Endothelial cell of umbilical vein (primary cell): ENCODE data around the gene CLIP1.

ENCODE experiments used
- CTCF ChIP-seq, 2 donors: IDR thresholded peaks; 1 replicate in 1 of 2; 2 replicates in 1 of 2; pipeline ENCODE4 v1.5.1; 2011; ENCODE audit warnings: low read length in 2 of 2, mild to moderate bottlenecking in 2 of 2, moderate library complexity in 2 of 2, control low read depth in 1 of 2, inconsistent platforms in 1 of 2, low read depth in 1 of 2; ENCODE audit not compliant: insufficient read depth in 1 of 2; ENCODE audit errors: extremely low read depth in 1 of 2
- EZH2 ChIP-seq: IDR thresholded peaks from 2 replicates; pipeline ENCODE4 v1.6.1; 2012; ENCODE audit warnings: borderline replicate concordance, low read depth, mild to moderate bottlenecking, moderate library complexity, low read length, inconsistent platforms; ENCODE audit not compliant: severe bottlenecking
- FOS ChIP-seq: IDR thresholded peaks from 2 replicates; pipeline ENCODE4 v1.6.1; 2011; ENCODE audit warnings: mild to moderate bottlenecking, low read length, moderate library complexity, borderline replicate concordance; ENCODE audit not compliant: insufficient read depth
- GATA2 ChIP-seq: IDR thresholded peaks from 2 replicates; pipeline ENCODE4 v1.7.0; 2011; ENCODE audit warnings: low read depth, mild to moderate bottlenecking, moderate library complexity, mixed read lengths, low read length; ENCODE audit not compliant: insufficient read length, insufficient read depth
- MAX ChIP-seq: IDR thresholded peaks from 2 replicates; pipeline ENCODE4 v1.6.1; 2011; ENCODE audit not compliant: insufficient read depth, insufficient read length
- MYC ChIP-seq: IDR thresholded peaks from one replicate; pipeline ENCODE4 v1.6.1; 2011; ENCODE audit warnings: mild to moderate bottlenecking, low read depth, low read length
- POLR2A ChIP-seq: IDR thresholded peaks from 2 replicates; pipeline ENCODE4 v1.6.1; 2012; ENCODE audit warnings: low read depth, mild to moderate bottlenecking, control low read depth, low read length
- POLR2AphosphoS5 ChIP-seq: IDR thresholded peaks from 2 replicates; pipeline ENCODE4 v1.6.1; 2012; ENCODE audit warnings: low read depth, mild to moderate bottlenecking, control low read depth, low read length, moderate library complexity; ENCODE audit not compliant: insufficient read depth

- TF ChIP-seq POLR2A: no peak
- no peak for TF ChIP-seq POLR2AphosphoS5
- TF ChIP-seq CTCF (IDR thresholded peaks at IDR 0.05; ENCODE audit: extremely low read depth in 1 of 2, insufficient read depth in 1 of 2, low read depth in 1 of 2, low read length in 2 of 2): no peak
- no peak for TF ChIP-seq GATA2
- no peak for TF ChIP-seq EZH2
- TF ChIP-seq MAX: no peak
- no peak for TF ChIP-seq FOS
- no peak for TF ChIP-seq MYC
Measured at GRCh38 chr12:122245553-122245952, 176.9 kb downstream of the CLIP1 start.
